HEK293 (cell line): ENCODE measurements around the gene GABBR2.
A peak's percentile ranks its signal among the peaks of the same experiment; 100 is the strongest.

Experiments used
- CTCF ChIA-PET: fragments of 350-600 bp; formaldehyde crosslinking; extraction: SDS; loops from one replicate; lab custom pipeline; 2021; ENCODE audit warnings: antibody characterized with exemption; lab: Yijun Ruan, JAX
- POLR2A ChIA-PET: fragments of 300-600 bp; formaldehyde crosslinking; extraction: SDS; loops from one replicate; lab custom pipeline; 2020; ENCODE audit warnings: antibody characterized with exemption, inconsistent platforms; lab: Yijun Ruan, JAX
- H3K27ac ChIP-seq: fragments of 200-500 bp; sonication (Bioruptor generic); 2 replicates; pipeline ENCODE4 v1.5.1; 2014; ENCODE audit warnings: low read depth, low read length, control low read depth, inconsistent platforms; ENCODE audit errors: extremely low read depth
- H3K36me3 ChIP-seq, 2 experiments: fragments of 200-500 bp in 1 of 2; sonication (Bioruptor generic) in 1 of 2; 1 replicate in 1 of 2; 2 replicates in 1 of 2; pipeline ENCODE4 v1.5.1; 2014 to 2017; ENCODE audit warnings: inconsistent platforms in 2 of 2, low read length in 2 of 2; ENCODE audit not compliant: control insufficient read depth in 2 of 2, insufficient read depth in 1 of 2
- H3K4me1 ChIP-seq: fragments of 200-500 bp; sonication (Bioruptor generic); 2 replicates; pipeline ENCODE4 v1.5.1; 2014; ENCODE audit warnings: mild to moderate bottlenecking, low read length, inconsistent platforms; ENCODE audit not compliant: control insufficient read depth, insufficient read depth
- H3K4me3 ChIP-seq: 2 replicates; pipeline ENCODE4 v1.5.1; 2011; ENCODE audit warnings: low read depth, mild to moderate bottlenecking, control low read depth, low read length, moderate library complexity
- H3K9me3 ChIP-seq: fragments of 200-500 bp; sonication (Bioruptor generic); 2 replicates; pipeline ENCODE4 v1.5.1; 2014; ENCODE audit warnings: low read depth, low read length, inconsistent platforms; ENCODE audit not compliant: control insufficient read depth, insufficient read depth
- ATF2 ChIP-seq: fragments of 450-650 bp; formaldehyde crosslinking; IDR thresholded peaks from 2 replicates; pipeline ENCODE4 v1.5.1; 2016; ENCODE audit warnings: missing biosample characterization, missing genetic modification characterization, low read depth
- BCL11A ChIP-seq: fragments of 450-650 bp; formaldehyde crosslinking; IDR thresholded peaks from 2 replicates; pipeline ENCODE4 v1.5.1; 2016; ENCODE audit warnings: low read depth, missing biosample characterization, missing genetic modification characterization
- FEZF1 ChIP-seq: fragments of 450-650 bp; formaldehyde crosslinking; IDR thresholded peaks from 2 replicates; pipeline ENCODE4 v1.5.1; 2016; ENCODE audit warnings: missing biosample characterization, missing genetic modification characterization
- KLF17 ChIP-seq: fragments of 450-650 bp; formaldehyde crosslinking; IDR thresholded peaks from 2 replicates; pipeline ENCODE4 v1.5.1; 2016; ENCODE audit warnings: missing biosample characterization, missing genetic modification characterization
- PBX3 ChIP-seq: sonication (generic); formaldehyde crosslinking; IDR thresholded peaks from 2 replicates; pipeline ENCODE4 v1.8.1; 2022; ENCODE audit warnings: mild to moderate bottlenecking, moderate library complexity, missing genetic modification reagents
- PRDM10 ChIP-seq: fragments of 450-650 bp; formaldehyde crosslinking; IDR thresholded peaks from 2 replicates; pipeline ENCODE4 v1.5.1; 2016; ENCODE audit warnings: missing biosample characterization, missing genetic modification characterization
- REST ChIP-seq: fragments of 450-650 bp; formaldehyde crosslinking; IDR thresholded peaks from 2 replicates; pipeline ENCODE4 v1.5.1; 2016; ENCODE audit warnings: missing biosample characterization, missing genetic modification characterization
- SALL2 ChIP-seq: fragments of 450-650 bp; formaldehyde crosslinking; IDR thresholded peaks from 2 replicates; pipeline ENCODE4 v1.5.0; 2017; ENCODE audit warnings: missing biosample characterization, mild to moderate bottlenecking, missing genetic modification characterization, borderline replicate concordance
- SCRT2 ChIP-seq: fragments of 450-650 bp; formaldehyde crosslinking; IDR thresholded peaks from 2 replicates; pipeline ENCODE4 v1.5.1; 2016; ENCODE audit warnings: missing biosample characterization, missing genetic modification characterization
- SP3 ChIP-seq: fragments of 450-650 bp; formaldehyde crosslinking; IDR thresholded peaks from 2 replicates; pipeline ENCODE4 v1.5.1; 2016; ENCODE audit warnings: missing biosample characterization, missing genetic modification characterization
- ZFP37 ChIP-seq: fragments of 450-650 bp; formaldehyde crosslinking; IDR thresholded peaks from 2 replicates; pipeline ENCODE4 v1.5.1; 2016; ENCODE audit warnings: missing biosample characterization, missing genetic modification characterization
- ZNF132 ChIP-seq: fragments of 450-650 bp; formaldehyde crosslinking; IDR thresholded peaks from 2 replicates; pipeline ENCODE4 v1.5.1; 2017; ENCODE audit warnings: missing biosample characterization, missing genetic modification characterization, borderline replicate concordance
- ZNF184 ChIP-seq: fragments of 450-650 bp; IDR thresholded peaks from 2 replicates; pipeline ENCODE4 v1.5.1; 2018; ENCODE audit warnings: missing biosample characterization, mild to moderate bottlenecking, missing genetic modification characterization
- ZNF2 ChIP-seq: fragments of 450-650 bp; formaldehyde crosslinking; IDR thresholded peaks from 2 replicates; pipeline ENCODE4 v1.5.1; 2016; ENCODE audit warnings: missing biosample characterization, missing genetic modification characterization
- ZNF202 ChIP-seq: fragments of 450-650 bp; formaldehyde crosslinking; IDR thresholded peaks from 2 replicates; pipeline ENCODE4 v1.5.1; 2016; ENCODE audit warnings: missing biosample characterization, missing genetic modification characterization, borderline replicate concordance
- ZNF223 ChIP-seq: fragments of 450-650 bp; formaldehyde crosslinking; IDR thresholded peaks from 2 replicates; pipeline ENCODE4 v1.5.1; 2016; ENCODE audit warnings: missing biosample characterization, missing genetic modification characterization
- ZNF280C ChIP-seq: fragments of 450-650 bp; formaldehyde crosslinking; IDR thresholded peaks from 2 replicates; pipeline ENCODE4 v1.5.1; 2016; ENCODE audit warnings: missing biosample characterization, missing genetic modification characterization
- ZNF555 ChIP-seq: fragments of 450-650 bp; formaldehyde crosslinking; conservative IDR thresholded peaks from 2 replicates; pipeline ENCODE4 v1.5.1; 2017; ENCODE audit warnings: missing biosample characterization, mild to moderate bottlenecking, missing genetic modification characterization, inconsistent platforms
- ZNF623 ChIP-seq: fragments of 450-650 bp; formaldehyde crosslinking; IDR thresholded peaks from 2 replicates; pipeline ENCODE4 v1.5.1; 2016; ENCODE audit warnings: missing biosample characterization, missing genetic modification characterization
- ZNF704 ChIP-seq: fragments of 450-650 bp; formaldehyde crosslinking; IDR thresholded peaks from 2 replicates; pipeline ENCODE4 v1.5.1; 2016; ENCODE audit warnings: missing biosample characterization, missing genetic modification characterization
- ZSCAN30 ChIP-seq: fragments of 450-650 bp; IDR thresholded peaks from 2 replicates; pipeline ENCODE4 v1.5.1; 2018; ENCODE audit warnings: missing biosample characterization, mild to moderate bottlenecking, missing genetic modification characterization, moderate library complexity

Gene GABBR2

GRCh38 chr9:98472216-98472615 is 236.5 kb downstream of the GABBR2 start:
- no peaks in the 10 kb centered on the region for H3K4me1 ChIP-seq
- POLR2A ChIA-PET = no interaction called here
- CTCF ChIA-PET = no interaction called here
- no peak for TF ChIP-seq ZNF223 (tag by site-specific recombination)
- TF ChIP-seq REST = peak; percentile 83
- no peaks in the 10 kb centered on the region for H3K9me3 ChIP-seq
- no peaks in the 10 kb centered on the region for H3K36me3 ChIP-seq
- no peak overlapping the region for H3K4me3 ChIP-seq
- H3K27ac ChIP-seq = no peak overlapping the region

GRCh38 chr9:98471185-98471584 is 237.6 kb downstream of the GABBR2 start:
- H3K27ac ChIP-seq = no peak overlapping the region
- H3K9me3 ChIP-seq = no peaks in the 10 kb centered on the region
- POLR2A ChIA-PET = no interaction called here
- no peaks in the 10 kb centered on the region for H3K36me3 ChIP-seq
- no peak for TF ChIP-seq ZNF2 (tag by site-specific recombination)
- TF ChIP-seq ZNF280C = no peak
- no peak for TF ChIP-seq ATF2
- no peak for TF ChIP-seq PBX3 (CRISPR knock-in tag)
- no peak for TF ChIP-seq KLF17 (tag by site-specific recombination)
- no peak for TF ChIP-seq ZNF623 (tag by site-specific recombination)
- TF ChIP-seq SALL2 (tag by site-specific recombination) = no peak
- no peak for TF ChIP-seq BCL11A (tag by site-specific recombination)
- TF ChIP-seq ZSCAN30 (tag by site-specific recombination) = no peak
- no peak for TF ChIP-seq ZNF202 (tag by site-specific recombination)
- no peak for TF ChIP-seq SCRT2
- TF ChIP-seq FEZF1 (tag by site-specific recombination) = no peak
- TF ChIP-seq ZNF184 (tag by site-specific recombination) = no peak
- no peak for TF ChIP-seq SP3 (tag by site-specific recombination)
- no peak for TF ChIP-seq ZNF704 (tag by site-specific recombination)
- TF ChIP-seq ZNF555 (tag by site-specific recombination) = no peak
- no peak for TF ChIP-seq ZFP37 (tag by site-specific recombination)
- no peak for TF ChIP-seq ZNF132 (tag by site-specific recombination)
- TF ChIP-seq PRDM10 (tag by site-specific recombination) = no peak
- no peaks in the 10 kb centered on the region for H3K4me1 ChIP-seq
- CTCF ChIA-PET = no interaction called here
- no peak overlapping the region for H3K4me3 ChIP-seq
